HUES48 (cell line): ENCODE measurements around the gene KCNN3.

Experiments
- H3K27ac ChIP-seq: one replicate; pipeline ENCODE4 v1.7.0; 2013; ENCODE audit warnings: low read depth, low read length, inconsistent platforms
- H3K27me3 ChIP-seq: 2 replicates; pipeline ENCODE4 v1.6.1; 2013; ENCODE audit warnings: mild to moderate bottlenecking, low read length; ENCODE audit not compliant: control insufficient read depth, insufficient read depth
- H3K36me3 ChIP-seq: 2 replicates; pipeline ENCODE4 v1.6.1; 2013; ENCODE audit warnings: low read length; ENCODE audit not compliant: control insufficient read depth, insufficient read depth
- H3K4me1 ChIP-seq: 2 replicates; pipeline ENCODE4 v1.6.1; 2013; ENCODE audit warnings: mild to moderate bottlenecking, low read length; ENCODE audit not compliant: control insufficient read depth, insufficient read depth
- H3K4me3 ChIP-seq: 2 replicates; pipeline ENCODE4 v1.5.1; 2013; ENCODE audit warnings: mild to moderate bottlenecking, low read depth, low read length
- H3K9ac ChIP-seq: 2 replicates; pipeline ENCODE4 v1.6.1; 2013; ENCODE audit warnings: mild to moderate bottlenecking, low read depth, low read length, moderate library complexity
- H3K9me3 ChIP-seq: 2 replicates; pipeline ENCODE4 v1.6.1; 2013; ENCODE audit warnings: low read length; ENCODE audit not compliant: control insufficient read depth, insufficient read depth

Gene KCNN3

GRCh38 chr1:154772606-154773506 lies 97.2 kb downstream of the KCNN3 start:
- Histone ChIP-seq H3K27ac (no peak overlapping the region), H3K36me3 (no peaks in the 10 kb centered on the region), H3K4me1 (peaks cover 16% of the 10 kb centered on the region), H3K9me3 (no peaks in the 10 kb centered on the region), H3K4me3 (no peak overlapping the region), H3K27me3 (no peaks in the 10 kb centered on the region), H3K9ac (no peak overlapping the region)

DNA sequence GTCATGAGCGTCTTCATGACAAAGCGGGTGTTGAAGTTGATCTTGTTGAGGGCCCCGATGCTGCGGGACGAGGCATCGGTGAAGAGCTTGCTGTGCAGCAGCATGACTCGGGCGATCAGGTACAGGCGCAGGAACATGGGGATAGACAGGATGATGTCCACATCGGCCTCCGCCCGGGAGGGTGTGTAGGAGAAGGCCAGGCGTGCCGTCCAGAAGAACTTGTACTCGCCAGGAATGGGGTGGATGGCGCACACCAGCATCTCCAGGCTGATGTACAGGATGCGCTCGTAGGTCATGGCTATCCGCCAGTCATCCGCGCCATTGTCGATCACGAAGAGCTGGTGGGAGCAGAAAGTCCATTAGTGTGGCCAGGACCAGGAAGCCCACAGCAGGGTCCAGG lies 98.0 kb downstream of the KCNN3 start:
- no peak overlapping the region for H3K4me3 ChIP-seq
- no peak overlapping the region for H3K27ac ChIP-seq
- no peaks in the 10 kb centered on the region for H3K36me3 ChIP-seq
- H3K27me3 ChIP-seq, result no peaks in the 10 kb centered on the region
- peaks cover 16% of the 10 kb centered on the region for H3K4me1 ChIP-seq
- H3K9me3 ChIP-seq, result no peaks in the 10 kb centered on the region
- no peak overlapping the region for H3K9ac ChIP-seq

GRCh38 chr1:154770897-154771594 lies 99.0 kb downstream of the KCNN3 start:
- Histone ChIP-seq H3K36me3 (no peaks in the 10 kb centered on the region), H3K9me3 (no peaks in the 10 kb centered on the region)

DNA sequence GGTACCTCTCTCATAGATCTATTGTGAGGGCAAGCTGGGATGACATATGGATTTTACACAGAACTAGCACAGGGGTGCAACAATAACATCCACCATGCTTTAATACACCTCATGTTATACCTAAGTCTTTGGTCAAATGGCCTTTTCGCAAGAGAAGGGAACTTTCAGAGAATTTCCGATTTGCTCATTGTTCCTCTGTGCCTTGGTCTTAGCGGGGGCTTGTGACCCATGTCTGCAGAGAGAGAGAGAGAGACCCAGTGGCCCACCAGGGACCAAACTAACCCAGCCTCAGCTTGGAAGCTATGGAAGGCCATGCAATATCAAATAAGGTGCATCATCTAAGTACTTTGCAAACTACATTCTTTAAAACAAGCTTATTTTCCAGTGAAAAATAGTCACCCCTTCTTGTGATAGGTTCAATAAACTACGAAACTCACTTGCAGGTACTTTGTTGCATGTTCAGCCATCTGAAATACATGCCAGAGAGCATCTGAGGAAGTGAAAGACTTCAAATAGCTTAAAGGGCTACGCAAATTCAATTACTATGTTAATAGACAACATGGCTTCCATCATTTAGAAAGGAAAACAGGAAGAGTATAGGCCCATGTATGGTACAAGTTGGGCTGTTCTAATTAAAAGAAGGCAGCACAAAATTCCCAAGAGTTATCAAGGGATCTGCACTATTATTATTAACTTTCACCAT lies 100.7 kb downstream of the KCNN3 start:
- Histone ChIP-seq H3K4me3 (no peak overlapping the region), H3K27ac (no peak overlapping the region), H3K9me3 (no peaks in the 10 kb centered on the region), H3K4me1 (peaks cover 13% of the 10 kb centered on the region), H3K9ac (no peak overlapping the region), H3K36me3 (no peaks in the 10 kb centered on the region), H3K27me3 (no peaks in the 10 kb centered on the region)

More at GRCh38 chr1:154770897-154771594, 99.0 kb downstream of the KCNN3 start:
- peaks cover 13% of the 10 kb centered on the region for H3K4me1 ChIP-seq
- H3K4me3 ChIP-seq, result no peak overlapping the region
- H3K9ac ChIP-seq, result no peak overlapping the region
- H3K27ac ChIP-seq, result no peak overlapping the region
- no peaks in the 10 kb centered on the region for H3K27me3 ChIP-seq

DNA sequence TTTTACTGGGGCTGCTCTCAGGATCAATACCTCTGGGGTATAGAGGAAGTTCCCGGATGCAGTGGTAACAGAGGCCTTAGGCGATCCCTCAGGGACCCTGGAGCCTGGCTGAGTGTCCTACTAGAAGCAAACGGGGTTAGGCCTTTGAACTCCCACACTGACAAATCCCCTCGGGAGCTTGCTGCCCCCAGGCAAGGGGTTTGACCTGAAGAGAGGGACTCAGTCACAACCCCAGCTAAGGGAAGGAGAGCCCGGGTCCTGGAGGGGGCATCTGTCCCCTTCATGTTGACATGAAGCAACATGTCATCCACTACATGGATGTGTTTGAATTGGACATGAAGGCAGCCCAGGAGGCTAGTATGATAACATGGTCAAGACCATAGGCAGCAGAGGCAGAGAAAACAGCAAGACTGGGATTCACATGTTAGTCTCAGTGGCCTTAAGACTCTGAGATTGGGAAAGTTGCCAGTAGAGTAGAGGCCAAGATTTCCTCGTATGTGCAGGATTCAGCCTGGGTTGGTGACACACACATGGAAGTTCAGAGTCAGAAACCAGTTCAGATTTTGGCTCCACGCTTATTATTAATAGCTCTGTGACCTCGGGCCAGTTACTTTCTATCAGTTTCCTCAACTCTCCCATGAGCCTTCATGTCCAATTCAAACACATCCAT lies 101.5 kb downstream of the KCNN3 start:
- no peaks in the 10 kb centered on the region for H3K36me3 ChIP-seq
- no peak overlapping the region for H3K9ac ChIP-seq
- H3K27me3 ChIP-seq, result no peaks in the 10 kb centered on the region
- no peak overlapping the region for H3K4me3 ChIP-seq
- no peak overlapping the region for H3K27ac ChIP-seq
- peaks cover 13% of the 10 kb centered on the region for H3K4me1 ChIP-seq
- no peaks in the 10 kb centered on the region for H3K9me3 ChIP-seq

- Histone ChIP-seq H3K27ac (no peak overlapping the region), H3K4me3 (no peak overlapping the region), H3K9ac (no peak overlapping the region), H3K27me3 (no peaks in the 10 kb centered on the region), H3K36me3 (no peaks in the 10 kb centered on the region), H3K4me1 (peaks cover 7% of the 10 kb centered on the region; the same call in 1 of the 2 replicates), H3K9me3 (no peaks in the 10 kb centered on the region)
Observed at GRCh38 chr1:154767315-154768240, 102.5 kb downstream of the KCNN3 start.

- no peak overlapping the region for H3K9ac ChIP-seq
- peaks cover 1% of the 10 kb centered on the region; the same call in 1 of the 2 replicates for H3K27me3 ChIP-seq
- no peaks in the 10 kb centered on the region for H3K9me3 ChIP-seq
- H3K36me3 ChIP-seq, result no peaks in the 10 kb centered on the region
- no peak overlapping the region for H3K27ac ChIP-seq
- H3K4me3 ChIP-seq, result no peak overlapping the region
- no peaks in the 10 kb centered on the region for H3K4me1 ChIP-seq
Observed at GRCh38 chr1:154765970-154766369, 104.1 kb downstream of the KCNN3 start.

DNA sequence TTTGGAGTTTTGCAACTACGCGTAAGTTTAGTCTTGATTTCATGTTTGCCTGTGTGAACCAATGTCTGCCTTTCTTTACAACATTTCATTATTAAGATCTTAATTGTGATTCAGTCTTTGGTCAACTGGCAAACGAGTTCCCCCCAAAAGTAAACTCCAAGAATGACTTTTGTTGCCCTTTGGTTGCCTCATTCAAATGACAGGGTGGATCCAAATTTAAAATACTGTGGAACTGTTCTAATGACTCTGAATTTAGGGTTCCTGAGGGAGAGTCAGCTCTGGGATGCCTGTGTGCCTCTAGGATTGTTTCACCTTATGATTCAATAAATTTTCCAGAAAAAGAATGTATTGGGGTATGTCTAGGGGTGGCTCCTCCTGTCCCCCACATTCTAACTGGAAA lies 105.3 kb downstream of the KCNN3 start:
- Histone ChIP-seq H3K4me1 (no peaks in the 10 kb centered on the region), H3K9me3 (no peaks in the 10 kb centered on the region), H3K27me3 (peaks cover 4% of the 10 kb centered on the region; the same call in 1 of the 2 replicates), H3K4me3 (no peak overlapping the region), H3K27ac (no peak overlapping the region), H3K36me3 (no peaks in the 10 kb centered on the region), H3K9ac (no peak overlapping the region)

GRCh38 chr1:154764181-154764580 lies 105.9 kb downstream of the KCNN3 start:
- H3K9ac ChIP-seq, result no peak overlapping the region
- no peaks in the 10 kb centered on the region for H3K36me3 ChIP-seq
- no peak overlapping the region for H3K4me3 ChIP-seq
- H3K9me3 ChIP-seq, result no peaks in the 10 kb centered on the region
- peaks cover 9% of the 10 kb centered on the region for H3K27me3 ChIP-seq
- no peaks in the 10 kb centered on the region for H3K4me1 ChIP-seq
- no peak overlapping the region for H3K27ac ChIP-seq

DNA sequence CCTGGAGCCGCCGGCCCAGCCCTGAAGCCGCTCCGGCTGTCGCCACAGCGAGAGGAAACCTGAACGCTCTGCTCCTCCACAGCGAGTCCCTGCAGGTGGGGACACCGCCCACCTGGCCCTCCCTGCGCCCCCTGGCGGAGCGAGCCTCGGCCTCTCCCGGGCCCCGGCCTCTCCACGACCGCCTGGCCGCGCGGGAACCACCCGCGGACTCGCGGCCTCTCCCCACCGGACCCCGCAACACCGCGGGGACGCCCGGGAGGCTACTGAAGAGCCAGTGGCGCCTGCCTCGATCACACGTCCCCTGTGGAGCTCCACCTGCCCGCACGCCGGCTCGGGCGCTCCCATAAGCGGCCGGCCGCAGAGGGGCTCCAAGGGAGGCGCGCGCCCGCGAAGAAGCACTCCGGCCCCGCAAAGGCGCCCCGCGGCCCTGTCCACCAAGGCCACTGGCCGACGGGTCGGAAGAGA lies 109.6 kb downstream of the KCNN3 start:
- H3K9ac ChIP-seq, result no peak overlapping the region
- H3K27ac ChIP-seq, result no peak overlapping the region
- peak overlapping the region; percentile 73 for H3K4me3 ChIP-seq
- peaks cover 9% of the 10 kb centered on the region for H3K27me3 ChIP-seq
- no peaks in the 10 kb centered on the region for H3K4me1 ChIP-seq
- H3K9me3 ChIP-seq, result no peaks in the 10 kb centered on the region
- H3K36me3 ChIP-seq, result no peaks in the 10 kb centered on the region
